ENCODE results near the gene PLAC8L1.

PLAC8L1 gene

GRCh38 chr5:146078566-146078965 lies 26.8 kb downstream of the PLAC8L1 start:
- no peak for DNase-seq

- DNase-seq = no peak
Observed at GRCh38 chr5:146076455-146076854, 28.9 kb downstream of the PLAC8L1 start.

- DNase-seq = no peak
Observed at GRCh38 chr5:146076028-146076427, 29.3 kb downstream of the PLAC8L1 start.

- DNase-seq = no peak
Observed at GRCh38 chr5:146073239-146073900, 32.0 kb downstream of the PLAC8L1 start.

GRCh38 chr5:146072595-146072994 lies 32.8 kb downstream of the PLAC8L1 start:
- DNase-seq = no peak

- DNase-seq = no peak
Observed at GRCh38 chr5:146071171-146071570, 34.2 kb downstream of the PLAC8L1 start.

- DNase-seq = no peak
Observed at GRCh38 chr5:146070746-146071145, 34.6 kb downstream of the PLAC8L1 start.

GRCh38 chr5:146069780-146070099 lies 35.6 kb downstream of the PLAC8L1 start:
- no peak for DNase-seq

GRCh38 chr5:146068977-146069779 lies 36.2 kb downstream of the PLAC8L1 start:
- no peak for DNase-seq

GRCh38 chr5:146068206-146068605 lies 37.2 kb downstream of the PLAC8L1 start:
- no peak for DNase-seq

GRCh38 chr5:146066968-146067367 lies 38.4 kb downstream of the PLAC8L1 start:
- DNase-seq = no peak

GRCh38 chr5:146060221-146060585 lies 45.2 kb downstream of the PLAC8L1 start:
- DNase-seq = no peak

GRCh38 chr5:146059460-146060220 lies 45.7 kb downstream of the PLAC8L1 start:
- no peak for DNase-seq

- DNase-seq = no peak
Observed at GRCh38 chr5:146055432-146055831, 49.9 kb downstream of the PLAC8L1 start.

- no peak for DNase-seq
Observed at GRCh38 chr5:146052780-146053179, 52.6 kb downstream of the PLAC8L1 start.

GRCh38 chr5:146051678-146052077 lies 53.7 kb downstream of the PLAC8L1 start:
- DNase-seq = no peak

GRCh38 chr5:146050086-146050485 lies 55.3 kb downstream of the PLAC8L1 start:
- DNase-seq = no peak

- no peak for DNase-seq
Observed at GRCh38 chr5:146049704-146050026, 55.7 kb downstream of the PLAC8L1 start.

- DNase-seq = no peak
Observed at GRCh38 chr5:146048994-146049703, 56.2 kb downstream of the PLAC8L1 start.

- DNase-seq = no peak
Observed at GRCh38 chr5:146047396-146047795, 58.0 kb downstream of the PLAC8L1 start.

GRCh38 chr5:146043722-146044121 lies 61.7 kb downstream of the PLAC8L1 start:
- no peak for DNase-seq

GRCh38 chr5:146042628-146043279 lies 62.6 kb downstream of the PLAC8L1 start:
- DNase-seq = no peak
